SKM-1 (cell line): Measurements from ENCODE around the gene RNF225.
A peak's percentile ranks its signal among the peaks of the same experiment; 100 is the strongest.
"Not testable (repeated sequence)": the region's sequence is repeated elsewhere in the genome, so short reads cannot be mapped to it uniquely, and the experiment has no call there.

Experiments
- DNase-seq: peaks from one replicate; lab custom pipeline; 2025; ENCODE audit not compliant: unreplicated experiment; lab: John Stamatoyannopoulos, UW

RNF225 gene

GRCh38 chr19:58361900-58362271 is 33.6 kb upstream of the RNF225 start:
- DNase-seq = no peak

DNA sequence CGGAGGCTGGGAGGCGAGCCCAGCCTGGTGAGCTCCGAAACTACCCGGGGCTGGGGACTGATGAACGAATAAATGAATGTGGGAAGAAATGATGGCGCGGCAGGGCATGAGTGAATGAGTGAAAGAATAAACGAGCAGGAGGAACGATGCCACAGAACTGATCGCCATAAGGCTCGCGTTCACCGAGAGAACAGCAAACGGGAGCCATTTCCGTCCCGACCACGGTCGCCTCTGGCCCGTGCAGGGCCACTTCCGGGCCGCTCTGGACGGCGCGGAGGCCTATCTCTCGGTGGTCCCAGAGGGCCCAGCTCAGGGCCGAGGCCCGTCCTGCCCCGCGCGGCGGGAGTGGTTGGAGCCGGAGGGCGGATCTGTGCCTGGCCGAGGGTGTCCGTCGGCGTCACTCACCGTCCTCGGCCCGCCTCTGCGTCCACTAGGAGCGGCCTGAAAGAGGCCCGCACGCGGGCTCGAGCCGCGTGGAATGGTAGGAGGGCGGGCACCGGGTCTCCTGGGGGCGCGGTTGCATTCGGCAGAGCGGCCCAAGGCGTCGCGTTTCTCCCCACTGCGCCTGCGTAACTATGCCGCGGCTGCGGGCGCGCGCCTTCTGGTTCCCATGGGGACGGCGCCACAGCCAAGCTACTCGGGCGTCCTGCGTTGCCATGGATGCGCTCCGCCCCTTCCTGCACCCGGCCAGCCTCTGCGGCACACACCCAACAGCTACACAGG is 33.0 kb upstream of the RNF225 start, which contains the start of gene ZNF497:
ZNF497 (minus strand) TSS at position 480 of the 723 bp plus-strand sequence. CDS start 5,116 bp downstream, outside the sequence.
- peak; percentile 39 for DNase-seq

DNA sequence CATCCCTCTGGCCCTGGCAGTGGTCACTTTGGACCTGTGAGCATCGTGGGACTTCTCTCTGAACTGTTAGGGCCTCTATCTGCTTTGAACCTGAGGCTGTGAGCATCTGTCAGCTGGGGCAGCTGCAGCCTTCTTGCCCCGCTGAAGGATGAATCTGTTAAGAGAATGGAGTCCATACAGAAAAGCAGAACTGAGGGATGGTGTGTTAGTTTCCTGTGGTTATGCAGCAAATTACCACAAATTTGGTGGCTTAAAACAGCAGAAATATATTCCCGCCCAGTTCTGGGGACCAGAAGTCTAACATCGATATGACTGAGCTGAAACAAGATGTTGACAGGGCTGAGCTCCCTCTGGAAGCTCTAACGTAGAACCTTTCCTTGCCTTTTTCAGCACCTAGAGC is 31.3 kb upstream of the RNF225 start:
- DNase-seq = peak; percentile 47

DNA sequence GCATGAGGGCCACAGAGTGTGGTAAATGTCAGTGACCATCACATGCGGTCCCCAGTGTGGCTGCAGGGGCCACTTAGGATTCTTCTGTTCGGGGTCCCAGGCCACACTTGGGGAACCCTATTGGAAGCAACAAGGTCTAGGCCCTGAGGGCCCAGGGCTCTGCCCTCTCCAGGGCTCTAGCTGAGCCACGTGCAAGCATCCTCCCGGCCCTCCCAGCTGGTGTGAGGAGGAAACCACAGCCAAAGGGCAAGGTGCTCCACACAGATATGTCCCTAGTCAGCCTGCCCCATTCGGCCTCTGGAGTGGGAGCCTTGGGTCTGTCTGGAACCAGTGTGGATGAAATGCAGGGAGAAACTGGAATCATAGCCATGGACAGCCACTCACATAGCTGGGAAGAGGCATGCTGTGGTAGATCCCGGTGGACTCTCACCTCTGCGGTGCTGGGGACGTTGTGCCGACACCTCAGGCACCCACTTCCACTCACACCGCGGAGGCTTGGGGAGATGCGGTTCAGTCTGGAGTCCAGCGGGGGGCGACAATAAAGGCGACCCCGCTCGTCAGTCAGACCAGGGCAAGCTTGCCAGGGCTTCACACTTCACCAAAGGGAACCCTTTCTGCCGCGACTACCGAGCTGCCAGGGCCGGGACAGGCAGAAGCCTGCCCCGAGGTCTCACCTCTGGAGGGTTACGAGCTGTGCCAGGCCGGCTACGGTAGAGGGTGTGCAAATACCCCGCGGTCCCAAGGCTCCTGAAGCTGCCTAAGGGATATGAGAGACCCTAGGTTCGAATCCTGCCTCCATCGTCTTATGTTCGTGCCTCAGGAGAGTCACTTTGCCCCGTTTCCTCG is 28.6 kb upstream of the RNF225 start:
- DNase-seq = no peak

GRCh38 chr19:58367698-58368454 is 27.6 kb upstream of the RNF225 start:
- DNase-seq = no peak

DNA sequence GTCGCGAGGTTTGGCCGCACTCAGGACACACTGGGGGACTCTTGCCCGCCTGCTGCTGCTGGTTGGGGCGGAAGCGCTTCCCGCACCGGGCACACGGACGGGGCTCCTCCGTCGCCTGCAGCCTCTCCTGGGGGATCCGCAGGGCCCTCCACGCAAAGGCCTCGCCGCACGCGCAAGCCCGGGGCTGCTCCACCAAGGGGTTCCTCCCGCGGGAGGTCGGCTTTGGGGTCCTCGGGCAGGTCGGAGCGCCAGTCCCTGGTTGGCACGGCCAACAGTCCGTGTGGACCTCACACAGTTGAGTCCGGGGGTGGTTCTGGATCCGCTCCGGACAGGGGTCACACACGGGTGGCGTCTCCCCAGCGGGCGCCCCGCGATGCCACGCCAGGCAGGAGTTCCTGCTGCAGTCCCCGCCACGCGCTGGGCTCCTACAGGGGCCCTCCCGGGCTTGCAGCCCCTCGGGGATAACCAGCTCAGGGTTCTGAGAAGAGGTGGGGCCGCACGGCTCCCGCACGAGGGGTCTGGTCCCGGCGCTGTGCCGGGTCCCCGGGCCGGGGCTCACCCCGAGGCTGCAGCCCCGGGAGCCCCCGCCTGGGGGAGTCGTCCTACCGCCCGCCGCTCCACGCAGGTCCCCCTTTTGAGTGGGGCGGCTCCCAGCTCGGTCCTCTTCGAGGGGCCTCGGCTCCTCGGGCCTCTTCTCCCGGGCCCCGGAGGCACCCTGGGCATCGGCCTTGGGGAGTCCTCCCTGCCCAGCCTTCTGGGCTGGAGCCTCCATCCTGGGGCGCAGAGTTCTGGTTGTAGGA is 26.7 kb upstream of the RNF225 start:
- DNase-seq = no peak

DNA sequence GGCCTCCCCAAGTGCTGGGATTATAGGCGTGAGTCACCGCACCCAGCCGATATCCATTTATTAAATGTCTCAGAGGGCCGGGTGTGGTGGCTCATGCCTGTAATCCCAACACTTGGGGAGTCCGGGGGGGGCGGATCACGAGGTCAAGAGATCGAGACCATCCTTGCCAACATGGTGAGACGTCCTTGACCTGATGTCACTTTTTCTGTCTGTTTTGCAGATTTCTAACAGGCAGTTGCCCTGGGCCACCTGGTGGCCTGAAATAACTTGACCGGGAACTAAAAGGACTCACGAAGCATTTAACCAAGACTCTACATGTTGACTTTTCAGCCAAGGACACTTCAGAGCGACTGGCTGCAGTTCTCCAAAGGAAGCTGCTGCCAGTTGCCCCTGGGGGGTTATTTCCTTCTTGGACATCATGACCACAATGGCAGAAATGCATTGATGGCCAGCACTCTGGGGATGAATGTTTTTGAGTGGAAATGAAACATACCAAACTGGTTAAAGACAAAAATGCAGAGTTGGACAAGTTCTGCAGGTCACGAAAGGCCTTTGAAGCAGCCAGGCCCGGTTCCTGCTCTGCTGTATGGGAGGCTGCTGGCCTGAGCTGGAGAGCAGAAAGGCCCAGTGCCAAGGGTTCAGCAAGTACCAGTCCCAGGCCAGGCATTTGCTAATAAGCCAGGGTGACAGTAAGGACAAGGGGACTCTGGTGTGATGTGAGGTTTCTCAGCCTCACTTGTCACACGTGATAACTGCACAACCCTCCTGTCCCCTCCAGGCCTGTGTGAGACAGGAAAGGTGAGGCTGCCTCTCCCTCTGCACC is 22.9 kb upstream of the RNF225 start:
- no peak for DNase-seq

DNA sequence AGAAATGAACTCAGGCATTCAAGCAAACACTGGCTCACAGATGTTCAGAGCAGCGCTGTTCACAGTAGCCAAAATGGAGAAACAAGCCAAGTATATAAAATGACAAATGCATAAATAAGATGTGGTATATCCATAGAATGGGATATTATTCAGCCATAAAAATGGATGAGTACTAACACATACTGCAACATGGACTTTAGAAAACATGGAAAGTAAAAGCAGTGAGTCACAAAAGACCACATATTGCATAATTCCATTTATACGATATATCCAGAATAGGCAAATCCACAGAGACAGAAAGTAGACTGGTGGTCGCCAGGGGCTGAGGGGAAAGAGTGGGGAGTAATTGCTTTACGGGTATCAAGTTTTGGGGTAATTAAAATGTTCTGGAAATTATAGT is 21.3 kb upstream of the RNF225 start:
- no peak for DNase-seq

DNA sequence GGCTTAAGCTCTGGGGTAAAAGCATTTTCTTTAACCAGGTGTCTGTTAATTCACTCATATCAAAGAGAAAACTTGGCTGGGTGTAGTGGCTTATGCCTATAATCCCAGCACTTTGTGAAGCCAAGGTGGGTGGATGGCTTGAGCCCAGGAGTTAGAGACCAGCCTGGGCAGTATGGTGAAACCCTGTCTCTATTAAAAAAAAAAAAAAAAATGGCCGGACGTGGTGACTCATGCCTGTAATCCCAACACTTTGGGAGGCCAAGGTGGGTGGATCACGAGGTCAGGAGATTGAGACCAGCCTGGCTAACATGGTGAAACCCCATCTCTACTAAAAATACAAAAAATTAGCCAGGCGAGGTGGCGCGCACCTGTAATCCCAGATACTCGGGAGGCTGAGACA is 18.7 kb upstream of the RNF225 start:
- not testable (repeated sequence) for DNase-seq

GRCh38 chr19:58379246-58379645 is 16.2 kb upstream of the RNF225 start:
- DNase-seq = no peak

DNA sequence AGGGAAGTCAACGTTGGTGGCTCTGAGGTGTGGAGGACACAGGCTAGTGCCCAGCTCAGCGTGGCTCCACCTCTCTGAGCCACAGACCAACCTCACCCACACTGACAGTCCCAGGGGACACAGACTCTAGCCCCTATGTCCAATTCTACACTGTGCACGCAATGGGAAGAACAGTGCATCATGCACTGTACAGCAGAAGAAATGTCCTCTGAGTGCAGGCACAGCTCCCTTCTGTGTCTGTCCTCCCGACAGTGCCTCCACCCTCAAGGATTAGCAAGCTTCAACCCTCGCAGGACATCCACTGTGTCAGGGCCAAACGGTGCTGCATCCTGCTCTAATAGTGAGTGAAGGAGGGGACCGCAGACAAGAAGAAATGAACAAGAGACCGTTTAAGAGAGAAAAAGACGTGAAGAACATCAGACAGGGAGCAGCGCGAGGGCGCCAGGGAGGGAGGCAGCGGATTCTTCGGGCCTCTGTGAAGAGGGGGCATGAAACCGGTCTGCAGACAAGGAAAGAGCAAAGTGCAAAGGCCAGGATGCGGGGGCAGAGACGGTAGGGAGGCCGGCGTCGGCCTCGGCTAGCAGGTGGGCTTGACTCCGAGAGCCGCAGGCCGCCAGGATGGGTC is 15.3 kb upstream of the RNF225 start:
- no peak for DNase-seq

DNA sequence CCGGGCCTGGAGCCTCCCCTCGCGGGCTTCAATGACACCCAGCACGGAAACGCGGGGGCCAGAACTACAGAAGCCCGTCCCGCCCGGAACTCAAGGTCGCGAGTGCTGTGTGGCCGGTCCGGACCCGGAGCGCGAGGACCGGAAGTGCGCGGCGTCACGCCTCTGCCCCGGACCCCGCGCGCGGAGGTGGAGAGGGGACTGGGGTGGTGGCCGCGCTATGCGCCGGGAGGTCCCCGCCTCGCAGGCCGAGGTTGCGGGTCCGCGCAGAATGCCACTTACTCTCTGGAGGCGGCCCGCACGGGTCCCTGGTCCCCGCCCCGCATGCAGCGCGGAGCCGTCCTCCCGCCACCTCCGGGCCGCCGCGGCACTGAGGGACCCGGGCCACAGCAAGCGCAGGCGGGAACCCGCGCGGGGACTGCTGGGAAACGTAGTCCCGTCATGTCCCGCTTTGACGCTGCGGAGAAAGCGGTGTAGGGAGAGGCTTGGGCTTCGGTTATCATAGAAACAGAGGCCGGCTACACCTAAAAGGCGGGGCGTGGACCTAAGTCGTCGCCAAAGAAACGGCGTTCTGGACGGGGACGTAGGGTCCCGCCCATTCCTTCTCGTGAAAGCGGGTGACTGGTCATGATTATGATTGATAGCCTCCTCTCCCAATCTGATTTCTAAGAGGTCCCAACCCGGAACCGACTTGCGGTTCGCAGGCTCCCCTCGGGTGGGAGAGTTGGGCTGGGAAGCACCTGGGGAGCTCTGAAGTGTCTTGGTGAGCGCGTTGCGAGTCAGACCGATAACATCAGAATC is 14.6 kb upstream of the RNF225 start, which contains the start of gene ZNF837:
ZNF837 (minus strand) TSS at position 369 of the 798 bp plus-strand sequence. CDS start 11,698 bp downstream, outside the sequence.
- DNase-seq = peak; percentile 71

GRCh38 chr19:58381460-58382212 is 13.8 kb upstream of the RNF225 start:
- no peak for DNase-seq

GRCh38 chr19:58382997-58383603 is 12.4 kb upstream of the RNF225 start:
- no peak for DNase-seq

- no peak for DNase-seq
Measured at GRCh38 chr19:58385313-58385890, 10.1 kb upstream of the RNF225 start.

- DNase-seq = no peak
Measured at GRCh38 chr19:58385891-58386575, 9.4 kb upstream of the RNF225 start.
